T-cell (primary cell): ENCODE results near the gene ZAR1L. TPM values are rescaled to one million over a fixed set of nuclear protein-coding genes. Genes with fewer than 3 reads are reported as not detected.

Experiments used
- ATAC-seq, 4 experiments: fragments of 200-7000 bp in 3 of 4; fragments of 150-1000 bp in 1 of 4; cut with Tn5 transposase; replicated peaks in 1 of 4; 1 replicate in 3 of 4; 2 replicates in 1 of 4; pipeline ENCODE4 v1.10.0; 2021; ENCODE audit warnings: moderate library complexity in 3 of 4, mild to moderate bottlenecking in 2 of 4, moderate number of reproducible peaks in 1 of 4
- CTCF ChIA-PET, 2 donors: fragments of 300-600 bp; sonication (Branson Sonifier 250); formaldehyde crosslinking; loops; one replicate each; lab custom pipeline; 2022; ENCODE audit warnings: antibody characterized with exemption in 2 of 2; lab: Charles Lee
- POLR2A ChIA-PET, 2 donors: fragments of 300-600 bp; sonication (Branson Sonifier 250); formaldehyde crosslinking; loops; one replicate each; lab custom pipeline; 2022; ENCODE audit warnings: antibody characterized with exemption in 2 of 2; lab: Charles Lee
- DNase-seq, 35 experiments: peaks; one replicate each; pipeline versions ENCODE4 v3.0.0 to v3.0.0-alpha.2; 2013 to 2023
- H3K27ac ChIP-seq: one replicate; pipeline ENCODE4 v1.5.1; 2013; ENCODE audit warnings: low read length
- H3K27me3 ChIP-seq, 2 experiments: replicated peaks in 1 of 2; 1 replicate in 1 of 2; 2 replicates in 1 of 2; pipeline versions ENCODE4 v1.6.1 to v1.7.0; 2013; ENCODE audit warnings: low read length in 1 of 2, mixed read lengths in 1 of 2; ENCODE audit not compliant: control insufficient read depth in 2 of 2, insufficient read depth in 2 of 2; ENCODE audit errors: extremely low read depth in 1 of 2
- H3K36me3 ChIP-seq, 2 donors: 1 replicate in 1 of 2; 2 replicates in 1 of 2; pipeline versions ENCODE4 v1.6.1 to v1.7.0; 2013; ENCODE audit warnings: low read length in 1 of 2; ENCODE audit not compliant: control insufficient read depth in 2 of 2, insufficient read depth in 1 of 2; ENCODE audit errors: extremely low read depth in 1 of 2
- H3K4me1 ChIP-seq, 2 experiments: 1 replicate in 1 of 2; 2 replicates in 1 of 2; pipeline versions ENCODE4 v1.6.1 to v1.7.0; 2013; ENCODE audit warnings: low read length in 2 of 2, mixed read lengths in 1 of 2; ENCODE audit not compliant: insufficient read depth in 2 of 2, control insufficient read depth in 1 of 2; ENCODE audit errors: extremely low read depth in 1 of 2
- H3K4me3 ChIP-seq, 2 donors: 1 replicate in 1 of 2; 2 replicates in 1 of 2; pipeline versions ENCODE4 v1.5.1 to v1.7.0; 2013; ENCODE audit warnings: mild to moderate bottlenecking in 2 of 2, low read length in 1 of 2, moderate library complexity in 1 of 2; ENCODE audit not compliant: control insufficient read depth in 1 of 2; ENCODE audit errors: extremely low read depth in 1 of 2
- H3K9me3 ChIP-seq: 2 replicates; pipeline ENCODE4 v1.7.0; 2013
- H3K27ac Mint-ChIP-seq, 2 donors: one replicate each; pipeline ENCODE4 v1.8.0; 2020 to 2021; ENCODE audit warnings: mild to moderate bottlenecking in 2 of 2, mixed read lengths in 2 of 2
- H3K27me3 Mint-ChIP-seq, 2 donors: one replicate each; pipeline ENCODE4 v1.8.0; 2021 to 2022; ENCODE audit warnings: mixed read lengths in 2 of 2
- H3K36me3 Mint-ChIP-seq: one replicate; pipeline ENCODE4 v1.8.0; 2021; ENCODE audit warnings: mixed read lengths
- H3K4me1 Mint-ChIP-seq, 3 donors: one replicate each; pipeline ENCODE4 v1.8.0; 2020 to 2022; ENCODE audit warnings: mixed read lengths in 3 of 3, mild to moderate bottlenecking in 1 of 3
- H3K4me3 Mint-ChIP-seq, 3 donors: one replicate each; pipeline ENCODE4 v1.8.0; 2020 to 2022; ENCODE audit warnings: mild to moderate bottlenecking in 3 of 3, mixed read lengths in 3 of 3, moderate library complexity in 3 of 3
- H3K9me3 Mint-ChIP-seq, 3 donors: one replicate each; pipeline ENCODE4 v1.8.0; 2020 to 2022; ENCODE audit warnings: mixed read lengths in 3 of 3
- WGBS: methylation state at CpG from one replicate; pipeline ENCODE4 v1.1.5; 2013; ENCODE audit warnings: missing lambda C conversion rate; ENCODE audit not compliant: insufficient coverage; 5-methylcytosine and 5-hydroxymethylcytosine counted together
- total RNA-seq, 35 experiments: library from RNA in 6 of 35; stranded (reverse) in 6 of 35; fragments of 120-200 nt in 1 of 35; gene quantifications; one replicate each; pipeline versions ENCODE4 v1.2.1 to v1.2.4 and lab custom pipeline; 2013 to 2026

The ZAR1L gene
- total RNA-seq, 5 donors from 2014 or later (not counting 1 experiment from before 2014, with no cell fraction given): not detected

DNA sequence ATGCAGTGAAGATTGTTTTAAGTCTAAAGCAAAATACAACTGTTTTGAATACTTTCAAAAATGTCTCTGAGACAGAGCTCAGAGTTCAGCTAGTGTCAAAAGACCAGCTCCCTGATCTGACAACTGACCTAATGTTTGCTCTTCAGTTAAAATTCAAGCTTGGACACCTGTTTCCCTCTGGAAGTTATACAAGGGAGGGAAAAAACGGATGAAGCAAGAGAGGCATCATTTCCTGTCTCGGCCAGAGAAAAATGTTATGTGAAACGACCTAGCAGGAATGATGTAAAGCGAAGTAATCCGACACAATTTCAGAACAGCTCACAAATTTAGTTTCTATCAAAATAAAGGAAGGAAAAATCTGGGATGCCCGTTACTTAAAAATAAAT, 59.4 kb downstream of the ZAR1L start:
- H3K4me3 ChIP-seq: no peak overlapping the region
- Mint-ChIP-seq H3K27ac (no peak overlapping the region), H3K27me3 (no peaks in the 10 kb centered on the region), H3K4me1 (no peaks in the 10 kb centered on the region), H3K4me3 (no peak overlapping the region), H3K9me3 (no peaks in the 10 kb centered on the region), H3K36me3 (peaks cover 11% of the 10 kb centered on the region)
- no peak for ATAC-seq
- no peaks in the 10 kb centered on the region for H3K9me3 ChIP-seq
- no peaks in the 10 kb centered on the region for H3K27me3 ChIP-seq
- ChIA-PET POLR2A (no interaction called here), CTCF (interaction anchor here (0.5 to 0.6 kb wide), 2 partner anchors 12 kb away, joined by 3 to 4 read pairs; no protein-coding TSS in a partner anchor)
- H3K36me3 ChIP-seq: no peaks in the 10 kb centered on the region
- H3K4me1 ChIP-seq: no peaks in the 10 kb centered on the region
- DNase-seq: no peak
- 82% methylated on average over 3 of the region's 6 CpGs for WGBS
- H3K27ac ChIP-seq: no peak overlapping the region

GRCh38 chr13:32254916-32255723, 60.0 kb downstream of the ZAR1L start:
- Mint-ChIP-seq H3K27ac (no peak overlapping the region), H3K4me3 (no peak overlapping the region), H3K36me3 (peaks cover 11% of the 10 kb centered on the region), H3K4me1 (no peaks in the 10 kb centered on the region), H3K27me3 (no peaks in the 10 kb centered on the region), H3K9me3 (no peaks in the 10 kb centered on the region)
- DNase-seq (no peak), ATAC-seq (no peak)
- Histone ChIP-seq H3K27ac (no peak overlapping the region), H3K27me3 (no peaks in the 10 kb centered on the region), H3K36me3 (peaks cover 0 to 4% of the 10 kb centered on the region in 2 donors), H3K4me3 (no peak overlapping the region), H3K4me1 (no peaks in the 10 kb centered on the region), H3K9me3 (no peaks in the 10 kb centered on the region)
- ChIA-PET POLR2A (no interaction called here), CTCF (interaction anchor here (0.5 to 1.0 kb wide), 4 partner anchors 10 to 52 kb away, joined by 3 to 5 read pairs (median 4); no protein-coding TSS in a partner anchor)
- WGBS: 89% methylated on average over 3 of the region's 10 CpGs

DNA sequence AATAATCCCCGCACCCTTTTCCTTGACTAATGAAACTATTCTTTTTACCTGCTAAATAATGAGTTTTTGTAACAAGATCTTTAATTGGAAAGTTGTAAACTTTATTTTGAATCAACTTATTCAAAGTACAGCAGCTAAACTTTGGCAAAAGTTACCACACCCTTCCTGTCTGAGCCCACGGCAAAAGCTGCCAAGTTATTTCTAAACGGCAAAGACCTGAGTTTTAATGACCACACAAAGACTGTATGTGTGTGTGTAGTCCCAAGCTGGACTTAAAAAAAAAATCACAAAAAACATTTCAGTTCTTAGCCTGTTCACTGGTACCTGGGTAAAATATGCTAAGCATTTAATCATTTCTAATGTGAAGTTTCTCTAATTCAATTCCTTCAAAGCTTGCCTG, 60.7 kb downstream of the ZAR1L start:
- no peak overlapping the region for H3K4me3 Mint-ChIP-seq
- peaks cover 8% of the 10 kb centered on the region for H3K36me3 Mint-ChIP-seq
- no peaks in the 10 kb centered on the region for H3K4me1 Mint-ChIP-seq
- no peak overlapping the region for H3K27ac Mint-ChIP-seq
- no peak overlapping the region for H3K4me3 ChIP-seq
- H3K27me3 Mint-ChIP-seq: no peaks in the 10 kb centered on the region
- H3K36me3 ChIP-seq: peaks cover 0 to 9% of the 10 kb centered on the region in 2 donors
- no peak for DNase-seq
- no CpG with 5 or more reads among the region's 3 CpGs for WGBS
- ChIA-PET CTCF (interaction anchor here in 1 of 2 donors (1.0 kb wide), 1 partner anchor 9 kb away, joined by 3 read pairs; no protein-coding TSS in a partner anchor), POLR2A (no interaction called here)
- H3K27me3 ChIP-seq: no peaks in the 10 kb centered on the region
- no peaks in the 10 kb centered on the region for H3K4me1 ChIP-seq
- H3K27ac ChIP-seq: no peak overlapping the region
- H3K9me3 Mint-ChIP-seq: no peaks in the 10 kb centered on the region
- no peak for ATAC-seq
- H3K9me3 ChIP-seq: no peaks in the 10 kb centered on the region

GRCh38 chr13:32253911-32254399, 61.2 kb downstream of the ZAR1L start:
- peaks cover 0 to 3% of the 10 kb centered on the region in 2 experiments for H3K4me1 ChIP-seq
- ATAC-seq (no peak), DNase-seq (no peak)
- Mint-ChIP-seq H3K27ac (no peak overlapping the region), H3K4me3 (no peak overlapping the region), H3K27me3 (no peaks in the 10 kb centered on the region), H3K4me1 (no peaks in the 10 kb centered on the region), H3K36me3 (peaks cover 7% of the 10 kb centered on the region), H3K9me3 (no peaks in the 10 kb centered on the region)
- no peak overlapping the region for H3K4me3 ChIP-seq
- H3K9me3 ChIP-seq: no peaks in the 10 kb centered on the region
- no peak overlapping the region for H3K27ac ChIP-seq
- ChIA-PET POLR2A (no interaction called here), CTCF (interaction anchor here in 1 of 2 donors (1.0 kb wide), 1 partner anchor 9 kb away, joined by 3 read pairs; no protein-coding TSS in a partner anchor)
- WGBS: 95% methylated on average over 7 of the region's 14 CpGs
- peaks cover 0 to 11% of the 10 kb centered on the region in 2 donors for H3K36me3 ChIP-seq
- H3K27me3 ChIP-seq: no peaks in the 10 kb centered on the region

Other genes with a start within 250 kb of the ZAR1L start
- gene BRCA2, start 145 bp upstream of the ZAR1L start, total RNA-seq: 1 to 10 TPM; 2.2 to 4.7 (median 3.1) TPM
- gene N4BP2L1, start 112.8 kb upstream of the ZAR1L start, total RNA-seq: 10 to 100 TPM; 37.7 to 59.6 (median 44.0) TPM
- gene N4BP2L2, start 223.4 kb upstream of the ZAR1L start, total RNA-seq: 100 to 1,000 TPM; 200 to 241 (median 216) TPM